PC-9 (cell line): Measurements from ENCODE around the gene UBE2L3. TPM values are rescaled to one million over a fixed set of nuclear protein-coding genes. Genes with fewer than 3 reads are reported as not detected.

ENCODE experiments used
- BruUV-seq: library from RNA; stranded (reverse); fragments of 400-500 nt; replicated peaks from 2 replicates; lab custom pipeline; 2021; lab: Mats Ljungman, UMichigan
- CTCF ChIA-PET: fragments of 300-600 bp; sonication (Branson Sonifier 250); formaldehyde crosslinking; loops from one replicate; lab custom pipeline; 2022; ENCODE audit warnings: antibody characterized with exemption; lab: Charles Lee
- POLR2A ChIA-PET: fragments of 300-600 bp; sonication (Branson Sonifier 250); formaldehyde crosslinking; loops from one replicate; lab custom pipeline; 2022; ENCODE audit warnings: antibody characterized with exemption; ENCODE audit not compliant: unreplicated experiment; lab: Charles Lee
- DNase-seq, 2 experiments: peaks; one replicate each; pipeline versions ENCODE4 v3.0.0 to v3.0.0-alpha.2; 2015 to 2022; ENCODE audit warnings: mixed read lengths in 1 of 2
- H2AFZ ChIP-seq: fragments of 200-600 bp; sonication (generic); 2 replicates; pipeline ENCODE4 v1.8.1; 2017; ENCODE audit warnings: antibody characterized with exemption
- H3F3A ChIP-seq: fragments of 200-600 bp; sonication (generic); 2 replicates; pipeline ENCODE4 v1.8.1; 2017; ENCODE audit warnings: antibody characterized with exemption, mild to moderate bottlenecking, low read depth; ENCODE audit not compliant: insufficient read depth
- H3K27ac ChIP-seq: fragments of 200-600 bp; sonication (generic); 2 replicates; pipeline ENCODE4 v1.6.1; 2016; ENCODE audit warnings: mixed run types
- H3K27me3 ChIP-seq: fragments of 200-600 bp; sonication (generic); 2 replicates; pipeline ENCODE4 v1.6.1; 2016; ENCODE audit warnings: low read depth, mixed run types; ENCODE audit not compliant: insufficient read depth
- H3K36me3 ChIP-seq: fragments of 200-600 bp; sonication (generic); 2 replicates; pipeline ENCODE4 v1.6.1; 2016; ENCODE audit warnings: low read depth, mixed run types
- H3K4me1 ChIP-seq: fragments of 200-600 bp; sonication (generic); replicated peaks from 2 replicates; pipeline ENCODE4 v1.6.1; 2016; ENCODE audit warnings: mixed run types; ENCODE audit not compliant: insufficient read depth
- H3K4me2 ChIP-seq: fragments of 200-600 bp; sonication (generic); 2 replicates; pipeline ENCODE4 v1.6.1; 2017; ENCODE audit warnings: mixed run types
- H3K4me3 ChIP-seq: fragments of 200-600 bp; sonication (generic); 2 replicates; pipeline ENCODE4 v1.6.1; 2016; ENCODE audit warnings: mixed run types
- H3K79me2 ChIP-seq: fragments of 200-600 bp; sonication (generic); 2 replicates; pipeline ENCODE4 v1.6.1; 2017; ENCODE audit warnings: low read depth, mixed run types
- H3K9me2 ChIP-seq: fragments of 200-600 bp; sonication (generic); 2 replicates; pipeline ENCODE4 v1.8.1; 2017; ENCODE audit warnings: mild to moderate bottlenecking; ENCODE audit not compliant: insufficient read depth
- H3K9me3 ChIP-seq: fragments of 200-600 bp; sonication (generic); 2 replicates; pipeline ENCODE4 v1.8.1; 2016; ENCODE audit warnings: low read depth; ENCODE audit not compliant: insufficient read depth
- H4K20me1 ChIP-seq: fragments of 200-600 bp; sonication (generic); 2 replicates; pipeline ENCODE4 v1.8.1; 2017; ENCODE audit not compliant: insufficient read depth
- EZH2 ChIP-seq: fragments of 200-600 bp; sonication (generic); IDR thresholded peaks from 2 replicates; pipeline ENCODE4 v1.8.0; 2017; ENCODE audit warnings: antibody characterized with exemption, low read depth
- intact Hi-C: fragments of 100-400 bp; cut with micrococcal nuclease; formaldehyde crosslinking; loops from one replicate; pipeline ENCODE4 v1.10.0; 2022; ENCODE audit not compliant: unreplicated experiment
- total RNA-seq: library from RNA; stranded (reverse); gene quantifications from 2 replicates; pipeline ENCODE4 v1.2.3, GENCODE V29; 2021
- TF ChIP-seq, protein P1 (sequence below): fragments of 200-600 bp; sonication (generic); conservative IDR thresholded peaks from 2 replicates; pipeline ENCODE4 v1.6.1; 2017; ENCODE audit warnings: mixed run types, antibody characterized with exemption, mild to moderate bottlenecking, moderate library complexity

UBE2L3 gene
- total RNA-seq, 1 experiment from 2014 or later = 55.8 TPM

DNA sequence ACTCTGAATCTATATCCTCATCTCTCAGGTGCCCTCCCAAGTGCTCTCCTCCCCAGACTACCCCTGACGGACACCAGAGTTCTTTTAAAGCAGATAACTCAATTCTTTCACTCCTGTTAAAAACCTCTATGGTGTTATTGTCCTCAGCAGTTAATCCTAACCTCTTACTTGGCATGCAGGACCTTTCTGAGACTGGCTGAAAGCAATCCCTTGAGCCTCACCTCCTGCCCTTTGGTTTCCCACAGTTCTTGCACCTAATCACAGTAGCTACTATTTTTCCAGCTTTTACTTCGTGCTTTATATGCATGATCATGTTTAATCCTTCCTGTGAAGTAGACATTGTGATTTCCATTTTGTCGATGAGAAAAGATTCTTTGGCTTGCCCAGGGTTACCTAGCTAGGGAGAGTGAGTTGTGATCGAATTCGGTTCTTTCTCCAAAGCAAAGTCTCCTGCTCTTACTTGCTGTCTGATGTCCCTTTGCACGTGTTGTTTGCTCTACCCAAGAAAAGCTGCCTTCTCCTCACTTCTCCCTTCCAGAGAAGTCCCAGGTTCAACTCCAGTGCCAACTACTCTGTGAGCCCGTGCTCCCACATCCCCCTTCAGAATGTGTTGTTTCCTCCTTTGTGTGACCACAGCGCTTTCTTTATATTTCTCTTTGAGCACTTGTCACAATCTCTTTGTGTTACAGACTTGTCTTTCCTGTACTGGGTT is 2.1 kb downstream of the UBE2L3 start:
- ChIA-PET POLR2A (no interaction called here), CTCF (no interaction called here)
- Histone ChIP-seq H3K27ac (no peak overlapping the region), H3K4me1 (peaks cover 26% of the 10 kb centered on the region), H3K36me3 (no peaks in the 10 kb centered on the region), H3K4me2 (peak overlapping the region; percentile 95), H3F3A (peaks cover 6% of the 10 kb centered on the region; the same call in 1 of the 2 replicates), H3K9me3 (no peaks in the 10 kb centered on the region), H3K4me3 (peak overlapping the region; percentile 11; the same call in 1 of the 2 replicates), H2AFZ (no peak overlapping the region), H3K9me2 (no peaks in the 10 kb centered on the region), H4K20me1 (peaks cover 60% of the 10 kb centered on the region), H3K79me2 (peaks cover 70% of the 10 kb centered on the region), H3K27me3 (no peaks in the 10 kb centered on the region)
- no peak for TF ChIP-seq EZH2
- TF ChIP-seq, protein P1, sequence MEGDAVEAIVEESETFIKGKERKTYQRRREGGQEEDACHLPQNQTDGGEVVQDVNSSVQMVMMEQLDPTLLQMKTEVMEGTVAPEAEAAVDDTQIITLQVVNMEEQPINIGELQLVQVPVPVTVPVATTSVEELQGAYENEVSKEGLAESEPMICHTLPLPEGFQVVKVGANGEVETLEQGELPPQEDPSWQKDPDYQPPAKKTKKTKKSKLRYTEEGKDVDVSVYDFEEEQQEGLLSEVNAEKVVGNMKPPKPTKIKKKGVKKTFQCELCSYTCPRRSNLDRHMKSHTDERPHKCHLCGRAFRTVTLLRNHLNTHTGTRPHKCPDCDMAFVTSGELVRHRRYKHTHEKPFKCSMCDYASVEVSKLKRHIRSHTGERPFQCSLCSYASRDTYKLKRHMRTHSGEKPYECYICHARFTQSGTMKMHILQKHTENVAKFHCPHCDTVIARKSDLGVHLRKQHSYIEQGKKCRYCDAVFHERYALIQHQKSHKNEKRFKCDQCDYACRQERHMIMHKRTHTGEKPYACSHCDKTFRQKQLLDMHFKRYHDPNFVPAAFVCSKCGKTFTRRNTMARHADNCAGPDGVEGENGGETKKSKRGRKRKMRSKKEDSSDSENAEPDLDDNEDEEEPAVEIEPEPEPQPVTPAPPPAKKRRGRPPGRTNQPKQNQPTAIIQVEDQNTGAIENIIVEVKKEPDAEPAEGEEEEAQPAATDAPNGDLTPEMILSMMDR = no peak
- BruUV-seq = no TSS peak
- DNase-seq = no peak
- intact Hi-C loops = no loop called here

- ChIA-PET CTCF (no interaction called here), POLR2A (no interaction called here)
- H2AFZ ChIP-seq = no peak overlapping the region
- H3K36me3 ChIP-seq = no peaks in the 10 kb centered on the region
- no peaks in the 10 kb centered on the region for H3K27me3 ChIP-seq
- TF ChIP-seq, protein P1 = no peak
- TF ChIP-seq EZH2 = no peak
- peaks cover 32% of the 10 kb centered on the region for H3K4me1 ChIP-seq
- H3K4me3 ChIP-seq = no peak overlapping the region
- no peak for DNase-seq
- intact Hi-C loops = no loop called here
- H3K9me3 ChIP-seq = no peaks in the 10 kb centered on the region
- no peak overlapping the region for H3K27ac ChIP-seq
- H3K4me2 ChIP-seq = 0 out of 2 replicates have a peak overlapping the region, but pooled peaks have one; percentile 95
- H3F3A ChIP-seq = peaks cover 6% of the 10 kb centered on the region; the same call in 1 of the 2 replicates
- no TSS peak for BruUV-seq
- H3K79me2 ChIP-seq = peaks cover 78% of the 10 kb centered on the region
- no peaks in the 10 kb centered on the region for H3K9me2 ChIP-seq
- H4K20me1 ChIP-seq = peaks cover 66% of the 10 kb centered on the region
Observed at GRCh38 chr22:21570398-21570797, 2.9 kb downstream of the UBE2L3 start.

- POLR2A ChIA-PET = no interaction called here
- H3K27me3 ChIP-seq = no peaks in the 10 kb centered on the region
- H3K36me3 ChIP-seq = no peaks in the 10 kb centered on the region
- peaks cover 32% of the 10 kb centered on the region for H3K4me1 ChIP-seq
- H3K79me2 ChIP-seq = peaks cover 91% of the 10 kb centered on the region
- DNase-seq = no peak
- no peaks in the 10 kb centered on the region for H3K9me2 ChIP-seq
- no peak overlapping the region for H3K27ac ChIP-seq
- no peak overlapping the region for H2AFZ ChIP-seq
- no peak overlapping the region for H3K4me3 ChIP-seq
- no peak overlapping the region for H3K4me2 ChIP-seq
- no peaks in the 10 kb centered on the region for H3K9me3 ChIP-seq
- CTCF ChIA-PET = no interaction called here
- intact Hi-C loops = no loop called here
- peaks cover 6% of the 10 kb centered on the region; the same call in 1 of the 2 replicates for H3F3A ChIP-seq
- H4K20me1 ChIP-seq = peaks cover 71% of the 10 kb centered on the region
- BruUV-seq = no TSS peak
- TF ChIP-seq EZH2 = no peak
- TF ChIP-seq, protein P1 = no peak
Observed at GRCh38 chr22:21571679-21572078, 4.2 kb downstream of the UBE2L3 start.
